GM18507 (cell line): ENCODE data around the gene NOS1AP.

Experiments used
- DNase-seq: peaks from one replicate; pipeline ENCODE4 v3.0.0; 2011; ENCODE audit warnings: low read depth; ENCODE audit not compliant: insufficient read length; ENCODE audit errors: extremely low spot score
- FAIRE-seq: peaks from 2 replicates; lab custom pipeline; 2011; peaks lifted over from hg19 to GRCh38; lab: Jason Lieb, UNC

Gene NOS1AP

DNA sequence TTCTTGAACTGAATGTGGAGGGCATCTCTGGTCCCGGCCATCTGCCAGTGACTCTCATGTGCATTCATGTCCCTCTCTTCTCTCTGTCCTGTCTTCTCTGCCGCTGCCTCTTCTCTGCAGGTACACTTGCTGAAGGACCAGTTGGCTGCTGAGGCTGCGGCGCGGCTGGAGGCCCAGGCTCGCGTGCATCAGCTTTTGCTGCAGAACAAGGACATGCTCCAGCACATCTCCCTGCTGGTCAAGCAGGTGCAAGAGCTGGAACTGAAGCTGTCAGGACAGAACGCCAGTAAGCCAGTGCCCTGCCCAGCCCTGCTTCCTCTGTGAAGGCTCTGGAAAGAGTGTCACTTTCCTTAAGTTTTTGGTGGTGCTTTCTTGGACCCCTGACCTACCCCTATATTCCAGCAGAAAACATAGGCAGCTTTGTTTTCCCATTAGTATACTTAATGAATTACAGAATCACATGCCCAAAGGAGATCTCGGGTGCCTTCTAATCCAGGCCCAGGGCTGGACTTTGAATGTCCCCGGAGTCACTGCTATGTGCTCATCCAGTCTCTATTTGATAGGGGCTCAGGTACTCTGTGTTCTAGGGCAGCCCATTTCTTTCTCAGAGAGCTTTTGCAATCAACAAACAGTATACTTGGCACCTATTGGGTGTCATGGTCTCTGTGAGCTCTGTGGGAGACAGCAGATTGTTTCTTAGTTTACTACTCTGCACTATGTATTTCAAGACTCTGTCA lies 296.0 kb downstream of the NOS1AP start:
- FAIRE-seq, result no peak
- no peak for DNase-seq

DNA sequence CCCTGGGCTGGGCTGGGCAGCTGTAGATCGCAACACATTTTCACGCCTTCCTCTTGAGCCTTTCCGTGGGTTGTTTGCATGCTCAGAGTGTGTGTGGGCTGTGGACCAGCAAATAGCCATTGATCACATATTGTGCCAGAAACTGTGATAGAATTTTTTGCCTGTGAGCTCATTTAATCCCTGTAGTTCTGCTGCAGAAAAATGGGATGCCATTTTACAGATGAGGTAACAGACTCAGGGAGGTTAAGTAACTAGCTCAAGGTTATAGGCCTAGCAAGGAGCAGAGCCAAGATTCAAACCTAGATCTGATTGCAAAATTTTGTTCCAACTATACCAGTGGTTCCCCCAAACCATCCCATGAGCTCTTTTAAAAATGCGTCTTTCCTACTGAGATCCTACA lies 296.7 kb downstream of the NOS1AP start:
- FAIRE-seq (no peak), DNase-seq (no peak)

DNA sequence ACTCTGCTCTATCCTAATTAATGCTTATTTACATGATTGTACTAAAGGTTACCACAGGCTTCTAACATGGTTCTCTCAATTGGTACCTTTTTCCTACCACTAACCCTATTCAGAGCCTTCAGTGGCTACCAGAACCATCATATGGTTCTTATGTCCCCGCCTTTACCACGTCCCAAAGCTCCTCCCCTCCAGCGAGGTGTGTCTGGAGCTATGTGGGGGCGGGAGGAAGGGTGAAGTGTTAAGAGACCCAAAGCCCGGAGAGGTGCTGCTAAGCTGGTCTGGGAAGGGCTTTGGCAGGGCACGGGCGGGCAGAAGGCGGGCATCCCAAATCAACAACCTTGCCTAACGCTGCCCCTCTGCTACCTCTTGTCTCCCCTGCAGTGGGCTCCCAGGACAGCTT lies 297.2 kb downstream of the NOS1AP start:
- no peak for DNase-seq
- FAIRE-seq, result no peak

DNA sequence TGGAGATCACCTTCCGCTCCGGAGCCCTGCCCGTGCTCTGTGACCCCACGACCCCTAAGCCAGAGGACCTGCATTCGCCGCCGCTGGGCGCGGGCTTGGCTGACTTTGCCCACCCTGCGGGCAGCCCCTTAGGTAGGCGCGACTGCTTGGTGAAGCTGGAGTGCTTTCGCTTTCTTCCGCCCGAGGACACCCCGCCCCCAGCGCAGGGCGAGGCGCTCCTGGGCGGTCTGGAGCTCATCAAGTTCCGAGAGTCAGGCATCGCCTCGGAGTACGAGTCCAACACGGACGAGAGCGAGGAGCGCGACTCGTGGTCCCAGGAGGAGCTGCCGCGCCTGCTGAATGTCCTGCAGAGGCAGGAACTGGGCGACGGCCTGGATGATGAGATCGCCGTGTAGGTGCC lies 297.6 kb downstream of the NOS1AP start:
- FAIRE-seq, result no peak
- no peak for DNase-seq

DNA sequence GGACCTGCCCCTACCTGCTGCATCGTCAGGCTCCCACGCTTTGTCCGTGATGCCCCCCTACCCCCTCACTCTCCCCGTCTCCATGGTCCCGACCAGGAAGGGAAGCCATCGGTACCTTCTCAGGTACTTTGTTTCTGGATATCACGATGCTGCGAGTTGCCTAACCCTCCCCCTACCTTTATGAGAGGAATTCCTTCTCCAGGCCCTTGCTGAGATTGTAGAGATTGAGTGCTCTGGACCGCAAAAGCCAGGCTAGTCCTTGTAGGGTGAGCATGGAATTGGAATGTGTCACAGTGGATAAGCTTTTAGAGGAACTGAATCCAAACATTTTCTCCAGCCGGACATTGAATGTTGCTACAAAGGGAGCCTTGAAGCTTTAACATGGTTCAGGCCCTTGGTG lies 298.3 kb downstream of the NOS1AP start:
- DNase-seq (no peak), FAIRE-seq (no peak)

DNA sequence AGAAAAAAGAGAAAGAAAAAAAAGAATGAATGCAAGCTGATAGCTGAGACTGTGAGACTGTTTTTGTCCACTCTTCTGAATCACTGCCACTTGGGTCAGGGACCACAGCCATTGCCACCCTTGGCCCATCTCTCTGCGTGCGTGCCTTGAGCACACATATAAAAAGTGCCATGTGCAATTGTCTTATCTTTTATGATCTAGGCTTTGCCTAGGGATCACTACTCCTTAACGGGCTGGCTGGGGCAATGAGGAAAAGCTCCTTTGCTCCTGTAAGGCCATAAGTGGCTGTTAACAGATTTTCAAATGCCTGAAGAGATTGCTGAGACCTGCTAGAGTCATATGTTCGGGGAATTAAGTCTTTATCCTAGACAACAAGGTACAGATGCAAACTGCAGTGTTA lies 299.0 kb downstream of the NOS1AP start:
- no peak for FAIRE-seq
- DNase-seq, result no peak

DNA sequence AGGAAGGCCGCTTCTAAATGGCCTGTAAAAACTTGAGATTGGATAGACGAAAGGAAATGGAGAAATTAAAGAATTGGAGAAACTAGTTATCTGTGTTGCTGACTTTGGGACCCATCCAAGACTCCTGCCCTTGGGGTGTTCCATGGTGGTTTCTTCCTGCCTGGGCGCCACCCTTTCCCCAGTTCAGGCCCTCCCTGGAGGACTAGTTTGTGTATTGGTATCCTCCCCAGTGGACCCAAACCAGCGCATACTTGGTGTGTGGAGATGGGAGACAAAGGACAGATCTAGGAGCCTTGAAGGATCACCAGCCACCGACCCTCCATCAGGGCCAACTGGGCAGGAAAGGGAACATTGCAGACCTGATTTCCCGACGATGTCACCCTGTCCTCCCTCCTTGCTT lies 300.1 kb downstream of the NOS1AP start:
- no peak for FAIRE-seq

DNA sequence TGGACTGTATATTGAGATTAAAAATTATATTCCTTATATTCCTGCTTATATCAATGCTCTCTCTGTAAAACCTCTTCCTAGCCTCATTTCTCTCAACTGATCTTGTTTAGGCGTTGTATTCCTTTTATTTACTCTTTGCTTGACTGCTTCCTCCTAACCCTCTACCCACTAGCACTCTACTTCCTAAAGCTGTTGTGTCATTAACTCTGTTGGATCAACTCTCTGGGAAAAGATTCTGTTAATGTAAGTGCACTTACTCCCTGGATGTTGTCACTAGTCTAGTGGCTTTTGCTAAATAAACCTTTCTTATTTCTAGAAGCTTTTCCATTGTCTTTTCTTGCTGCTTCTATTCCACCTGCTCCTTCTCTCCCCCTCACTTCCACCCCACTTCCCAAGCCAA lies 300.7 kb downstream of the NOS1AP start:
- FAIRE-seq (no peak), DNase-seq (no peak)

More for the DNA sequence above, 300.1 kb downstream of the NOS1AP start:
- no peak for DNase-seq

DNA sequence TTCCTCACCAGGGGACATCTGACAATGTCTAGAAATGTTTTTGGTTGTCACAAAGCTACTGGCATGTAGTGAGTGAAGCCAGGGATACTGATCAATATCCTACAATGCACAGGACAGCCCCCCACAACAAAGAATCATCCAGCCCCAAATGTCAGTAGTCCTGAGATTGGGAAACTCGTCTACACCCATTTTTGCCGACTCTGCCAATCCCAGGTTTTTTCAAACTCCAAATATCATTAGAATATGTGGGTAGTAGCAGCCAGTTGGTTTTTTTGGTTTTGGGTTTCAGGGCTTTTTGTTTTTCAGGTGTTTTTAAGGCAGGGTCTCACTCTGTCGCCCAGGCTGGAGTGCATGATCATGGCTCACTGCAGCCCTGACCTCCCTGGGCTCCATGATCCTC lies 301.2 kb downstream of the NOS1AP start:
- no peak for FAIRE-seq

DNA sequence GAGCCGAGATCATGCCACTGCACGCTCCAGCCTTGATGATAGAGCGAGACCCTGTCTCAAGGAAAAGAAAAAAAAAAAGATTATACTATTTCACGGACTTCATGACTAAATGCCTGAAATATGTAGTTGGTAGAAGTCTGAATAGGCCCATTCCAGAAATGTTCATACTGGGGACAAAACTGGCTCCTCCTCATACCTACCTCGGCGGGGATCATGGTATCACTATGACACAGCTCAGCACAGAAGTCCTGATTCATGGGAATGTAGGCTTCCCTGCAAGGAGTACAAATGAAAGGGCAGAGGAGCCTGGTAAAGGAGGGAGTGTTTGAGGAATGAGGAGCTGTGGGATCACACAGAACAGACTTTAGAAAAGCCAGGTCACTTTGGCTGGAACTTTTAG lies 302.1 kb downstream of the NOS1AP start:
- no peak for FAIRE-seq

More for the DNA sequence above, 301.2 kb downstream of the NOS1AP start:
- DNase-seq, result no peak

DNA sequence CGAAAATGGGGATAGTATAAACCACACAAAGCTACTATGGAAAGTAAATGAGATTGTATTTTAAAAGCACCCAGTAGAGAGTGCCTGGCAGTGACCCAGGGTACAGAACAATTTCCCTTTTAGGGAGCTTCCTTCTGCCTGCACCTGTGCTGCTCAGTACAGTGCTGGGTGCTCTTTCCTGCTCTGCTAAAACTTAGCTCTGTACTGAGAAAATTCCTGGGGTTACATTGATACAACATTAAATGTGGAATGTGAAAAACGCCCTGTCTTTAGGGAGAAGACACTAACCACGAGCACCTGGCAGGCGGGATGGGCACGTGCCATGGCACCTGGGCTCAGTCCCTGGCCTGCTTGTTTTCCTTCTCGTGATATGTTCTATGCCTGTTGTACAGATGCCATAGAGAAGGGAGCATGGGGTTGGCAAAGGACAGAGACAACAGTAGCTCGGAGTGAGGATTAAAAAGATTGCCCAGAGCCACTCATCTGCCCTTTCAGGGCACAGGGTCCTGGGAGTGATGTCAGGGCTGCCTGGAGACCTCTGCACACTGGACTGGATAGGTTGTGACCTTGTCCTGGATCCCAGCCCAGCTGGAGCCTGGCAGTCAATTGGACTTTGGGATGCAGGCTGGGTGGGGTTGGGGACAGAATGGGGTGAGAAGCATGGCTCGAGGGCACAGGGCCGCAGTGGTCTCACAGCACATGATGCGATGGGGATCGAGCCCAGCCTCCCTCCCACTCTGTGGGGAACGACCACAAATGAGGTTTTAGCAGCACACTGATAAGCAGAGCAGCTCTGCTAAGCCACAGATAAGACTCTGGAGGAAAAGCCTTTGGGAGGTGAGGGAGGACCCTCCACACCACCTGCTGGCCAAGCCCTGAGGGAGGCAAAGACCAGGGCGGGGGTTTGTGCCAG lies 302.9 kb downstream of the NOS1AP start:
- DNase-seq (no peak), FAIRE-seq (no peak)

More for the DNA sequence above, 302.1 kb downstream of the NOS1AP start:
- DNase-seq, result no peak

DNA sequence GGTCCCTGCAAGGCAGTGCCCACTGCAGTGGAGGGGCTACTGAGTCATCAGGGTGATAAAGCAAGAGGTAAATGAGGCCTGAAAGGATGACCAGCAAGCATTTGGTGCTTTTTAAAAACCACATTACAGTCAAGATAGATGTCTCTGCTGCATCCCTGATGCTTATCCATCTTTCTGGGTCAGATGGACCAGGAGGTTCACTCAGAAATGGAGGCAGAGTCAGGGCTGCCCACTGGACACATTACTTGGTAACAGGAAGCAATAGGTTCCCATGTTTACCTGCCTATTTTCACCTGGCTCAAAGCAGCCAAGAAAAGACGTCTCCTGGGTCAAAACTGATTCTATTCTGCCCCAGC lies 303.6 kb downstream of the NOS1AP start:
- FAIRE-seq (no peak), DNase-seq (no peak)

DNA sequence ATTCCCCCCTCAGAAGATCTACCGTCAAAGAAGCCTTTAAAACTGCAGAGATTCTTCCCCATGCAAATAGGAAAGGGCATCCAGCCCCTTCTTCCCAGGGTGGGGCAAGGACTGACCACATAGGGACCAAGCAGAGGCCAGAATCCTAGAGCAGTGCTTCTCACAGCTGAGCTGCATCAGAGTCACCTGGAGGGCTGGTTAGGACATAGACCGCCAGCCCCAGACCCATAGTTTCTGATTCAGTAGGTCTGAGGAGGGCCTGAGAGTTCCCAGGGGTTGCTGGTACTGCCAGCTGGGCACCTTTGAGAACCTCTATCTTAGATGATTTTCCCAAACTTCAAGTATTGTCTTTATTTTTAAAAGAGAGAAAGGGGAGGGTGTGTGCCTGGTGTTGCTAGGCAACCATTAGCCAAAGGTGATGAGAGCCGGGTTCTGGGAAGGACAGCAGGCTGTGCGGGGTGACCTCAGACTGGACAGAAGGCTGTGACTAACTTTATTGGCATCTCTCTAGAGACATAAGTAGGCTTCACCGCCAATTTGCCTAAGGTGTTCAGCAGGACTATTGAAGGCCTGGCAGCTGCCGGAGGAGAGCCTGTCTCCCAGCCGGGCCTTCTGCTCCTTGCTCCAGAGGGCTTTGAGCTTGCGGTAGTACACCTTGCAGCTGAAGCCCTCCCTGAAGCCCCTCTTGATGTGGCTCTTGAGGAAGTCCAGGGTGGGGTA lies 304.2 kb downstream of the NOS1AP start:
- FAIRE-seq (no peak), DNase-seq (no peak)

DNA sequence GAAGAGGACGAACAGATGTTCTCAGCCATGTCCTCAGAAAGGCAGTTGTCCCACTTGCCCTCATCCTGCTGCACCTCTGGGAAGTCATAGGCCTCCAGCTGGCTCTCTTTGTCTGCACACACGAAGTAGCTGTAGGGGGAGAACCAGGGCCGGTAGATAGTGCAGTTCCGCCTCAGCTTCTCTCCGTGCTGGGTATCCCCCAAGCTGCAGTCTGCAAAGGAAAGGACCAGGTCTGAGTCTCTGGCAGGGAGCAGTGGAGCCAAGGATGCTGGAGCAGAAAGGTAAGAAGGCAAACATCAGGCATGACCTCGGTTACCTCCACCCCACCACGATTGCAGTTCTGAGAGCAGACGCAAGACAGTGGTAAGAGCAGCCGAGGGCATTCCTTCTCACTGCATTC lies 304.9 kb downstream of the NOS1AP start:
- FAIRE-seq (no peak), DNase-seq (no peak)

DNA sequence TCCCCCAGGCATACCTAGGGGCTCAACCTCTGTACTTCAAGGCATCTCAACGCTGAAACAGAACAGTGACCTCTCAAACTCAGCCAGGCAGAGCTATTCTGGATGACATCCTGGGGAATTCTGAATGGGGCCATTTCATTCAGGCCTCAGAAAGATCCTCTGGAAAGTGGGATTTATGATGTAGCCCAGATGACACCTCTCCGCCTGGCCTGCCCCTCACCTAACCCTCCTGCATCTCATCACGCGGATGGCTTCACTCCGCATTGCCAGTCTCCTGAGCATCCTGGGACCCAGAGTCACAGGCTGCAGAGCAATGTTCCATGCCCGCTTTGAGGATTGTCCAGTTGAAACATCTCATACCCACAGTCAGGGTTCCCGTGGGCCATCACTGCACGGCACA lies 306.0 kb downstream of the NOS1AP start:
- DNase-seq, result no peak
- FAIRE-seq, result no peak

DNA sequence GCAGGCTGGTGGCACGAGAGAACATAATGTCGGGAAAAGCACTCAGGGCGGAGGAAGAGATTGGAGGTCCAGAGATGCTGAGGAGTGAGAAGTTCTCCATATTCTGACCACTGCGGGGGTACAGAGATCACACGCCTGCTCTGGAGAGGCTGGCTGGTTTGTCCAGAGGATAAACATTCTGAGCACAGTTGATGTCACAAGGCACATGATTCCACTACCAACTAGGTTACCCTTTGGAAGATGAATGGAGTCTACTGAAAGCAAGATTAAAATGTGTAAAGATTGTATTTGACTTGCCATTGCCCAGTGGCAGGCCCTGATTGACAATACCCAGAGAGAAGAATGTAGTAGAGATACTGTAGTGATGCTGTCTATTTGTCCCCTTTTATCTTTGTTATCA lies 307.2 kb downstream of the NOS1AP start, which contains the start of gene SPATA46:
Gene SPATA46 (minus strand): TSS at position 164 of the 400 bp plus-strand sequence. CDS start 64 bp downstream, at position 100.
- DNase-seq, result no peak
- FAIRE-seq, result no peak

DNA sequence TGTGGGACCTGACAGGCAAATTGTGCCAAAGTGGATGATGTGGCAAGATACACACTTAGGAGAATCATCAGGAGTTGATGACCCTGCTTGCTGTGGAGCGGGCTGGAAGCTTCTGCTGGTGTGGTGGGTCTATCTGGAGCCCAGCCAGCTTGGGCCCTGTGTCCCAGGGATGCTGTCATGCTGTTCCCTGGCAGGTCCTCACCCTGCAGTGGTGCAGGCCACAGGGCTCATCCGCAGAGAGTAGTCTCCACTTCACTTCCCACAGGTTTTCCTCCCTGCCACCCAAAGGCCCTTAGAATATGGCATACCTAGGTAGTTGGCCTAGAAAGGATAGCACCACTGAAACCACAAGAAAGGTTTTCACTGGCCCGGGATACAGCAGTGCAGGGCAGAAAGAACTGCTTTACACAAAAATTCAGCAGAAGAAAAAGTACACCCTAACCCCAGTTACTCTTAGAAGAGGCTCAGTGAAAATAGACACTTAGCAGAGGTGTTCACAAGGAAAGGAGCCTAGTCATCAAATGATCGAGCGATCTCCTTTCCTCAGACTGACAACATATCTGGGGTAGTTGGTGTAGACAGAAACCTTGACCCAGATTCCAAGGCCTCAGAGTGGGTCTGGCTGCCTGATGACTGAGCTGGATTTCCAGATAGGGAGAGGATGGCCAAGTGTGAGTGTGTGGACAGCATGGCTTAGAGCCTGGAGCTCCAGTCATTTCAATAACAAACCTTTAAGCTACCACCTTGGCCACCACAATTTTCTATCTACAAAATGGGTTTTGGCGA lies 310.8 kb downstream of the NOS1AP start:
- no peak for FAIRE-seq
- DNase-seq, result no peak

DNA sequence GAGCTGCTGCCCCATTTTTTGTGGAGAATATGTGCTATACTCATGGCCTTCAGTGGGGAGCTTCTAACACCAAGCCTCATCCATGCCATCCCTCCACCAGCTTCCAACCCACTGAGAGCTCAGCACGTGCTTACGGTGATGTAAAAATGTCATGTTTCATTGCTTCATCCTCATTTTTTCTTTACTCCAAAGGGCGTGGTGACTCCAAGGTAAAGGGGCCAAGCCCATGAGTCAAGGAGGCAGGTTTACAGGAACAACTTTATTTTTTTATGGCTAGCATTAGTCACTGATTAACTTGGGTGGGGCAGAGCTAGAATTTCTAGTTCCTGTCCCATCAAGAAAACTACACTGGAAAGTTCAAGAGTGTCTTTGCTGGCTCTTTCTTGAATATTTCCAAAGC lies 311.9 kb downstream of the NOS1AP start, which contains the start of gene C1orf226:
Gene C1orf226 (plus strand): TSS at position 346 of the 400 bp plus-strand sequence. CDS start 174 bp downstream, outside the sequence.
- FAIRE-seq (no peak), DNase-seq (no peak)
